ENCODE results near the gene ZBTB16. TPM values are rescaled to one million over a fixed set of nuclear protein-coding genes. Genes with fewer than 3 reads are reported as not detected.
A peak's percentile ranks its signal among the peaks of the same experiment; 100 is the strongest.

The ZBTB16 gene
- total and polyA plus RNA-seq, 2 donors (not counting 3 experiments of a cell fraction or from before 2014, with no cell fraction given), result 9.8 to 20.3 TPM

- Histone ChIP-seq H2AFZ (ENCODE audit: low read depth, low read length) (no peak overlapping the region), H3K9ac (replicated peaks; ENCODE audit: extremely low read depth, insufficient read depth, low read length) (no peak overlapping the region), H3K27me3 (ENCODE audit: control insufficient read depth in 2 of 2, insufficient read depth in 2 of 2, low read length in 2 of 2) (no peaks in the 10 kb centered on the region), H3K36me3 (ENCODE audit: control insufficient read depth in 2 of 2, extremely low read depth in 1 of 2, insufficient read depth in 2 of 2, low read length in 2 of 2) (no peaks in the 10 kb centered on the region), H3K4me1 (ENCODE audit: control insufficient read depth, extremely low read depth, insufficient read depth, low read length) (peaks cover 17% of the 10 kb centered on the region), H3K27ac (ENCODE audit: insufficient read depth, low read depth, low read length) (peak overlapping the region; percentile 83), H3K79me2 (ENCODE audit: control insufficient read depth, insufficient read depth, low read length) (no peaks in the 10 kb centered on the region), H3K4me2 (ENCODE audit: insufficient read depth, low read length) (no peak overlapping the region), H4K20me1 (replicated peaks; ENCODE audit: control insufficient read depth, extremely low read depth, insufficient read depth, low read length) (no peaks in the 10 kb centered on the region), H3K4me3 (replicated peaks in 1 of 3; ENCODE audit: insufficient read depth in 1 of 3, low read depth in 1 of 3, low read length in 3 of 3) (no peak overlapping the region), H3K9me3 (replicated peaks; ENCODE audit: control insufficient read depth, insufficient read depth, low read length) (no peaks in the 10 kb centered on the region), H3K9me1 (replicated peaks; ENCODE audit: control insufficient read depth, extremely low read depth, insufficient read depth, low read length) (no peaks in the 10 kb centered on the region)
- TF ChIP-seq, protein P1, sequence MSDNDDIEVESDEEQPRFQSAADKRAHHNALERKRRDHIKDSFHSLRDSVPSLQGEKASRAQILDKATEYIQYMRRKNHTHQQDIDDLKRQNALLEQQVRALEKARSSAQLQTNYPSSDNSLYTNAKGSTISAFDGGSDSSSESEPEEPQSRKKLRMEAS (IDR thresholded peaks at IDR 0.05; ENCODE audit: insufficient read depth, insufficient read length), result no peak
- TF ChIP-seq POLR2AphosphoS5 (IDR thresholded peaks at IDR 0.05; ENCODE audit: insufficient read depth, low read depth, low read length), result no peak
- no peak for TF ChIP-seq JUN (IDR thresholded peaks at IDR 0.05; ENCODE audit: borderline replicate concordance, insufficient read depth, insufficient read length, low read depth)
- TF ChIP-seq MYC (IDR thresholded peaks at IDR 0.05; ENCODE audit: low read depth, low read length), result no peak
- no peak for TF ChIP-seq FOS (IDR thresholded peaks at IDR 0.05; ENCODE audit: borderline replicate concordance, insufficient read depth, low read length)
- no peak for TF ChIP-seq GATA2 (IDR thresholded peaks at IDR 0.05; ENCODE audit: insufficient read depth, insufficient read length, low read depth, low read length)
- TF ChIP-seq, protein P2, sequence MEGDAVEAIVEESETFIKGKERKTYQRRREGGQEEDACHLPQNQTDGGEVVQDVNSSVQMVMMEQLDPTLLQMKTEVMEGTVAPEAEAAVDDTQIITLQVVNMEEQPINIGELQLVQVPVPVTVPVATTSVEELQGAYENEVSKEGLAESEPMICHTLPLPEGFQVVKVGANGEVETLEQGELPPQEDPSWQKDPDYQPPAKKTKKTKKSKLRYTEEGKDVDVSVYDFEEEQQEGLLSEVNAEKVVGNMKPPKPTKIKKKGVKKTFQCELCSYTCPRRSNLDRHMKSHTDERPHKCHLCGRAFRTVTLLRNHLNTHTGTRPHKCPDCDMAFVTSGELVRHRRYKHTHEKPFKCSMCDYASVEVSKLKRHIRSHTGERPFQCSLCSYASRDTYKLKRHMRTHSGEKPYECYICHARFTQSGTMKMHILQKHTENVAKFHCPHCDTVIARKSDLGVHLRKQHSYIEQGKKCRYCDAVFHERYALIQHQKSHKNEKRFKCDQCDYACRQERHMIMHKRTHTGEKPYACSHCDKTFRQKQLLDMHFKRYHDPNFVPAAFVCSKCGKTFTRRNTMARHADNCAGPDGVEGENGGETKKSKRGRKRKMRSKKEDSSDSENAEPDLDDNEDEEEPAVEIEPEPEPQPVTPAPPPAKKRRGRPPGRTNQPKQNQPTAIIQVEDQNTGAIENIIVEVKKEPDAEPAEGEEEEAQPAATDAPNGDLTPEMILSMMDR (IDR thresholded peaks at IDR 0.05; ENCODE audit: extremely low read depth in 1 of 2, insufficient read depth in 1 of 2, low read depth in 1 of 2, low read length in 2 of 2), result no peak
- no peak for TF ChIP-seq EZH2 (IDR thresholded peaks at IDR 0.05; ENCODE audit: borderline replicate concordance, low read depth, low read length, severe bottlenecking)
- no peak for TF ChIP-seq POLR2A (IDR thresholded peaks at IDR 0.05; ENCODE audit: low read depth, low read length)
- DNase-seq (ENCODE audit: low read depth, low spot score), result no peak
- no peak for FAIRE-seq
- intact Hi-C loops (cut with micrococcal nuclease) (no loop called here), dilution Hi-C loops (cut with MboI; ENCODE audit: extremely low pct_ligation_motif_present, low sequenced_read_pairs) (no loop called here)
- BruUV-seq (replicated peaks), result no TSS peak
- ChIA-PET POLR2A (no interaction called here), CTCF (interaction anchor here (1.4 to 3.8 kb wide), 6 partner anchors 11 to 227 kb away, joined by 4 to 23 read pairs (median 9); no protein-coding TSS in a partner anchor)
Measured at GRCh38 chr11:114221037-114221436, 161.5 kb downstream of the ZBTB16 start.

Measured in endothelial cell of umbilical vein (primary cell).